HG03457 (cell line): ENCODE data around the gene OASL.

Experiments used
- ATAC-seq: cut with Tn5 transposase; IDR thresholded peaks from one replicate; pipeline ENCODE4 v1.9.1; 2021; ENCODE audit warnings: moderate number of reproducible peaks; ENCODE audit not compliant: unreplicated experiment

OASL gene

GRCh38 chr12:120970310-120970709 lies 68.7 kb downstream of the OASL start:
- no peak for ATAC-seq
